HEK293 (cell line): ENCODE results near the gene CLIC3.
A peak's percentile ranks its signal among the peaks of the same experiment; 100 is the strongest.

Experiments used
- CTCF ChIA-PET: fragments of 350-600 bp; formaldehyde crosslinking; extraction: SDS; loops from one replicate; lab custom pipeline; 2021; ENCODE audit warnings: antibody characterized with exemption; lab: Yijun Ruan, JAX
- POLR2A ChIA-PET: fragments of 300-600 bp; formaldehyde crosslinking; extraction: SDS; loops from one replicate; lab custom pipeline; 2020; ENCODE audit warnings: antibody characterized with exemption, inconsistent platforms; lab: Yijun Ruan, JAX
- H3K27ac ChIP-seq: fragments of 200-500 bp; sonication (Bioruptor generic); 2 replicates; pipeline ENCODE4 v1.5.1; 2014; ENCODE audit warnings: low read depth, low read length, control low read depth, inconsistent platforms; ENCODE audit errors: extremely low read depth
- H3K36me3 ChIP-seq, 2 experiments: fragments of 200-500 bp in 1 of 2; sonication (Bioruptor generic) in 1 of 2; 1 replicate in 1 of 2; 2 replicates in 1 of 2; pipeline ENCODE4 v1.5.1; 2014 to 2017; ENCODE audit warnings: inconsistent platforms in 2 of 2, low read length in 2 of 2; ENCODE audit not compliant: control insufficient read depth in 2 of 2, insufficient read depth in 1 of 2
- H3K4me1 ChIP-seq: fragments of 200-500 bp; sonication (Bioruptor generic); 2 replicates; pipeline ENCODE4 v1.5.1; 2014; ENCODE audit warnings: mild to moderate bottlenecking, low read length, inconsistent platforms; ENCODE audit not compliant: control insufficient read depth, insufficient read depth
- H3K4me3 ChIP-seq: 2 replicates; pipeline ENCODE4 v1.5.1; 2011; ENCODE audit warnings: low read depth, mild to moderate bottlenecking, control low read depth, low read length, moderate library complexity
- H3K9me3 ChIP-seq: fragments of 200-500 bp; sonication (Bioruptor generic); 2 replicates; pipeline ENCODE4 v1.5.1; 2014; ENCODE audit warnings: low read depth, low read length, inconsistent platforms; ENCODE audit not compliant: control insufficient read depth, insufficient read depth
- GLI2 ChIP-seq: fragments of 450-650 bp; formaldehyde crosslinking; IDR thresholded peaks from 2 replicates; pipeline ENCODE4; 2017; ENCODE audit warnings: missing biosample characterization, missing genetic modification characterization, low read depth, borderline replicate concordance
- GLI4 ChIP-seq: fragments of 450-650 bp; formaldehyde crosslinking; IDR thresholded peaks from 2 replicates; pipeline ENCODE4 v1.5.1; 2016; ENCODE audit warnings: missing biosample characterization, missing genetic modification characterization
- GLIS1 ChIP-seq: fragments of 450-650 bp; formaldehyde crosslinking; IDR thresholded peaks from 2 replicates; pipeline ENCODE4 v1.5.1; 2016; ENCODE audit warnings: missing biosample characterization, missing genetic modification characterization
- GLIS2 ChIP-seq: fragments of 450-650 bp; formaldehyde crosslinking; IDR thresholded peaks from 2 replicates; pipeline ENCODE4 v1.5.1; 2016; ENCODE audit warnings: missing biosample characterization, missing genetic modification characterization
- PBX3 ChIP-seq: sonication (generic); formaldehyde crosslinking; IDR thresholded peaks from 2 replicates; pipeline ENCODE4 v1.8.1; 2022; ENCODE audit warnings: mild to moderate bottlenecking, moderate library complexity, missing genetic modification reagents
- YY1 ChIP-seq: fragments of 450-650 bp; formaldehyde crosslinking; IDR thresholded peaks from 2 replicates; pipeline ENCODE4 v1.5.1; 2018; ENCODE audit warnings: missing biosample characterization, missing genetic modification characterization
- ZNF140 ChIP-seq: fragments of 450-650 bp; formaldehyde crosslinking; IDR thresholded peaks from 2 replicates; pipeline ENCODE4 v1.5.1; 2016; ENCODE audit warnings: missing biosample characterization, missing genetic modification characterization
- ZNF146 ChIP-seq: fragments of 450-650 bp; formaldehyde crosslinking; IDR thresholded peaks from 2 replicates; pipeline ENCODE4 v1.5.1; 2016; ENCODE audit warnings: missing biosample characterization, missing genetic modification characterization
- ZNF341 ChIP-seq: fragments of 450-650 bp; formaldehyde crosslinking; IDR thresholded peaks from 2 replicates; pipeline ENCODE4; 2016; ENCODE audit warnings: low read depth, missing biosample characterization, missing genetic modification characterization
- ZNF366 ChIP-seq: fragments of 450-650 bp; formaldehyde crosslinking; conservative IDR thresholded peaks from 2 replicates; pipeline ENCODE4 v1.5.1; 2016; ENCODE audit warnings: missing biosample characterization, missing genetic modification characterization
- ZNF629 ChIP-seq: fragments of 450-650 bp; formaldehyde crosslinking; IDR thresholded peaks from 2 replicates; pipeline ENCODE4 v1.5.1; 2017; ENCODE audit warnings: missing biosample characterization, missing genetic modification characterization
- ZNF660 ChIP-seq: fragments of 450-650 bp; IDR thresholded peaks from 2 replicates; pipeline ENCODE4 v1.5.1; 2018; ENCODE audit warnings: missing biosample characterization, mild to moderate bottlenecking, missing genetic modification characterization
- ZNF776 ChIP-seq: fragments of 450-650 bp; formaldehyde crosslinking; IDR thresholded peaks from 2 replicates; pipeline ENCODE4 v1.5.0; 2017; ENCODE audit warnings: missing biosample characterization, missing genetic modification characterization, borderline replicate concordance
- ZNF777 ChIP-seq: fragments of 450-650 bp; formaldehyde crosslinking; IDR thresholded peaks from 2 replicates; pipeline ENCODE4 v1.5.1; 2017; ENCODE audit warnings: missing biosample characterization, missing genetic modification characterization, borderline replicate concordance
- TF ChIP-seq, protein P1 (sequence below): fragments of 450-650 bp; formaldehyde crosslinking; IDR thresholded peaks from 2 replicates; pipeline ENCODE4 v1.5.1; 2016; ENCODE audit warnings: missing biosample characterization, missing genetic modification characterization, low read depth
- TF ChIP-seq, protein P2 (sequence below): fragments of 450-650 bp; formaldehyde crosslinking; IDR thresholded peaks from 2 replicates; pipeline ENCODE4 v1.5.1; 2016; ENCODE audit warnings: missing biosample characterization, missing genetic modification characterization, low read depth

The CLIC3 gene

GRCh38 chr9:136952876-136953770 is 43.2 kb downstream of the CLIC3 start:
- H3K27ac ChIP-seq: no peak overlapping the region
- POLR2A ChIA-PET: interaction anchor here (0.6 kb wide), 1 partner anchor 14 kb away, joined by 4 read pairs; no protein-coding TSS in a partner anchor
- H3K4me3 ChIP-seq: no peak overlapping the region
- H3K36me3 ChIP-seq: no peaks in the 10 kb centered on the region
- CTCF ChIA-PET: interaction anchor here (1.0 to 1.6 kb wide), 2 partner anchors 39 to 82 kb away, joined by 4 to 6 read pairs; partner anchors contain the start of gene PAXX
- H3K4me1 ChIP-seq: no peaks in the 10 kb centered on the region; the same call in 1 of the 2 replicates
- no peaks in the 10 kb centered on the region for H3K9me3 ChIP-seq
- no peak for TF ChIP-seq ZNF140 (tag by site-specific recombination)
- no peak for TF ChIP-seq ZNF341 (tag by site-specific recombination)
- TF ChIP-seq, protein P1, sequence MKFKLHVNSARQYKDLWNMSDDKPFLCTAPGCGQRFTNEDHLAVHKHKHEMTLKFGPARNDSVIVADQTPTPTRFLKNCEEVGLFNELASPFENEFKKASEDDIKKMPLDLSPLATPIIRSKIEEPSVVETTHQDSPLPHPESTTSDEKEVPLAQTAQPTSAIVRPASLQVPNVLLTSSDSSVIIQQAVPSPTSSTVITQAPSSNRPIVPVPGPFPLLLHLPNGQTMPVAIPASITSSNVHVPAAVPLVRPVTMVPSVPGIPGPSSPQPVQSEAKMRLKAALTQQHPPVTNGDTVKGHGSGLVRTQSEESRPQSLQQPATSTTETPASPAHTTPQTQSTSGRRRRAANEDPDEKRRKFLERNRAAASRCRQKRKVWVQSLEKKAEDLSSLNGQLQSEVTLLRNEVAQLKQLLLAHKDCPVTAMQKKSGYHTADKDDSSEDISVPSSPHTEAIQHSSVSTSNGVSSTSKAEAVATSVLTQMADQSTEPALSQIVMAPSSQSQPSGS: no peak
- TF ChIP-seq ZNF629 (tag by site-specific recombination): no peak
- no peak for TF ChIP-seq YY1 (tag by site-specific recombination)
- TF ChIP-seq, protein P2, sequence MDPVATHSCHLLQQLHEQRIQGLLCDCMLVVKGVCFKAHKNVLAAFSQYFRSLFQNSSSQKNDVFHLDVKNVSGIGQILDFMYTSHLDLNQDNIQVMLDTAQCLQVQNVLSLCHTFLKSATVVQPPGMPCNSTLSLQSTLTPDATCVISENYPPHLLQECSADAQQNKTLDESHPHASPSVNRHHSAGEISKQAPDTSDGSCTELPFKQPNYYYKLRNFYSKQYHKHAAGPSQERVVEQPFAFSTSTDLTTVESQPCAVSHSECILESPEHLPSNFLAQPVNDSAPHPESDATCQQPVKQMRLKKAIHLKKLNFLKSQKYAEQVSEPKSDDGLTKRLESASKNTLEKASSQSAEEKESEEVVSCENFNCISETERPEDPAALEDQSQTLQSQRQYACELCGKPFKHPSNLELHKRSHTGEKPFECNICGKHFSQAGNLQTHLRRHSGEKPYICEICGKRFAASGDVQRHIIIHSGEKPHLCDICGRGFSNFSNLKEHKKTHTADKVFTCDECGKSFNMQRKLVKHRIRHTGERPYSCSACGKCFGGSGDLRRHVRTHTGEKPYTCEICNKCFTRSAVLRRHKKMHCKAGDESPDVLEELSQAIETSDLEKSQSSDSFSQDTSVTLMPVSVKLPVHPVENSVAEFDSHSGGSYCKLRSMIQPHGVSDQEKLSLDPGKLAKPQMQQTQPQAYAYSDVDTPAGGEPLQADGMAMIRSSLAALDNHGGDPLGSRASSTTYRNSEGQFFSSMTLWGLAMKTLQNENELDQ (tag by site-specific recombination): no peak
- TF ChIP-seq PBX3 (CRISPR knock-in tag): no peak
- no peak for TF ChIP-seq ZNF660
- no peak for TF ChIP-seq ZNF777 (tag by site-specific recombination)
- no peak for TF ChIP-seq ZNF366 (tag by site-specific recombination)

- no peak for TF ChIP-seq ZNF146 (tag by site-specific recombination)
- TF ChIP-seq GLIS1 (tag by site-specific recombination): peak; percentile 11; the same call in 1 of the 2 replicates
- no peak for TF ChIP-seq GLI4 (tag by site-specific recombination)
- TF ChIP-seq ZNF776 (tag by site-specific recombination): no peak
- TF ChIP-seq GLI2 (tag by site-specific recombination): no peak
- TF ChIP-seq GLIS2 (tag by site-specific recombination): 0 out of 2 replicates have a peak, but pooled peaks have one; percentile 11
- TF ChIP-seq, all 188 proteins: peak for 2
- Histone ChIP-seq H3K9me3 (no peaks in the 10 kb centered on the region), H3K36me3 (no peaks in the 10 kb centered on the region), H3K27ac (no peak overlapping the region), H3K4me1 (no peaks in the 10 kb centered on the region; the same call in 1 of the 2 replicates), H3K4me3 (no peak overlapping the region)
- CTCF ChIA-PET: interaction anchor here (0.6 to 1.6 kb wide), 2 partner anchors 83 to 386 kb away, joined by 3 to 6 read pairs; no protein-coding TSS in a partner anchor
- POLR2A ChIA-PET: interaction anchor here (0.6 kb wide), 1 partner anchor 15 kb away, joined by 4 read pairs; no protein-coding TSS in a partner anchor
Measured at GRCh38 chr9:136952321-136952850, 44.0 kb downstream of the CLIC3 start.
